ENCODE measurements around the gene CCSER2. TPM values are rescaled to one million over a fixed set of nuclear protein-coding genes. Genes with fewer than 3 reads are reported as not detected.
"Not testable (repeated sequence)": the region's sequence is repeated elsewhere in the genome, so short reads cannot be mapped to it uniquely, and the experiment has no call there.

CCSER2 gene
- polyA plus RNA-seq, 1 of the 3 experiments (the other 2 are of a cell fraction) = 8.5 TPM

DNA sequence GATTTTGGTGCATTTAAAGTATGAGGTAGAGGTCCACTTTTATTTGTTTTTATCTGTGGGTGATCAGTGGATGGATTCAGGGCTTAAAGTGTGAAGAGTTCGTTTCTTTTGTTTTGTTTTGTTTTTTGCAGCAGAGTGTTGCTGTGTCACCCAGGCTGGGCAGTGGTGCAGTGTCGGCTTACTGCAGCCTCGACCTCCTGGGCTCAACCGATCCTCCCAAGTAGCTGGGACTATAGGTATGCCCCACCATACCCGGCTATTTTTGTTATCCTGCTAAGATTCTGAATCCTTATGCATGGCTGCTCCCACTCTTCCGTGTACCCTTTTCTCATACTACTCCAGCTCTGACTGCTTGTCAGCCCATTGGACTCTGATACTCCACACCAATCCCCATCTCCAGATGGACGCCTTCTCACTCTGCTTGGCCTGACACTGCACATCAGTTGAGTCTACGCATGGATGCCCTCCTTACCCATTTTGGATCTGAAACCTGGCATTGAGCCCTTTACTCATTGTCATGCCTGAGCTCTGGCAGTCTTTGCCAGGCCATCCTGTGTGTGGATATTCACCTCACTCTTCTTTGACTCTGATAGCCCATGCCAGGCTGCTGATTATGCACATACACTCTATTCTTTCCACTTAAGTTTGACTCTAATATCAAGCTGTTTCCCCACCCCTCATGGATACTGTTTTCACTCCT, 119.5 kb downstream of the CCSER2 start:
- WGBS (ENCODE audit: low lambda C conversion rate) = 93% methylated on average over 8 of the region's 8 CpGs

DNA sequence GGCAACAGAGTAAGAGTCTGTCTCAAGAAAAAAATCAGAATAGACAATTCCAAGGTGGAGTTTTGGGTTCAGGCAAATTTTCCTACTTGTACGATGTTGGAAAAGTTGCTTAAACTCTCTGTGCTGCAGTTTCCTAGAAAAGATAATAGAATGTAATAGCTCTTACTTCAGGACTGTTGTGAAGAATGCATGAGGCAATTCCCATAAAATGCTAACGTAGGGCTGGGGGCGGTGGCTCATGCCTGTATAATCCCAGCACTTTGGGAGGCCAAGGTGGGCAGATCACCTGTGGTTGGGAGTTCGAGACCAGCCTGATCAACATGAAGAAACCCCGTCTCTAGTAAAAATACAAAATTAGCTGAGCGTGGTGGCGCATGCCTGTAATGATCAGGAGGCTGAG, 121.0 kb downstream of the CCSER2 start:
- H4K20me1 ChIP-seq (ENCODE audit: insufficient read depth); H3K27ac ChIP-seq (ENCODE audit: low read depth in 2 of 2, low read length in 1 of 2); H2AFZ ChIP-seq (ENCODE audit: low read depth); H3K4me3 ChIP-seq (ENCODE audit: low read depth in 2 of 2, low read length in 1 of 2); H3K4me1 ChIP-seq (ENCODE audit: control insufficient read depth in 1 of 2, insufficient read depth in 2 of 2, low read depth in 1 of 2, low read length in 1 of 2); H3F3A ChIP-seq (replicated peaks; ENCODE audit: insufficient read depth); H3K4me2 ChIP-seq; H3K9me3 ChIP-seq; H3K27me3 ChIP-seq (ENCODE audit: insufficient read depth); DNase-seq; POLR2A ChIA-PET; H3K36me3 ChIP-seq (replicated peaks in 1 of 2; ENCODE audit: control insufficient read depth in 1 of 2, insufficient read depth in 2 of 2, low read length in 1 of 2); H3K9ac ChIP-seq; H3K9me2 ChIP-seq: not testable (repeated sequence)
- peaks cover 17% of the 10 kb centered on the region for H3K79me2 ChIP-seq (ENCODE audit: insufficient read depth)
- WGBS (ENCODE audit: low lambda C conversion rate) = 97% methylated on average over 7 of the region's 7 CpGs
- CTCF ChIA-PET = interaction anchor here (2.6 kb wide), 1 partner anchor 19 kb away, joined by 9 read pairs; no protein-coding TSS in a partner anchor

More for the DNA sequence above, 119.5 kb downstream of the CCSER2 start:
- TF ChIP-seq PBX3 (IDR thresholded peaks at IDR 0.05) = no peak
- no peak for TF ChIP-seq RXRA (IDR thresholded peaks at IDR 0.05; ENCODE audit: borderline replicate concordance, low read depth)
- no peak for TF ChIP-seq NFIC (IDR thresholded peaks at IDR 0.05; ENCODE audit: borderline replicate concordance)
- TF ChIP-seq JUND (IDR thresholded peaks at IDR 0.05) = no peak
- TF ChIP-seq CHD2 (IDR thresholded peaks at IDR 0.05; ENCODE audit: low read length, partially characterized antibody) = no peak
- no peak for TF ChIP-seq NRF1 (IDR thresholded peaks at IDR 0.05; ENCODE audit: low read depth, low read length)
- H3K4me3 ChIP-seq (ENCODE audit: low read depth in 2 of 2, low read length in 1 of 2) = no peak overlapping the region
- no peak overlapping the region for H2AFZ ChIP-seq (ENCODE audit: low read depth)
- H3K9me3 ChIP-seq = no peaks in the 10 kb centered on the region
- H3K4me1 ChIP-seq (ENCODE audit: control insufficient read depth in 1 of 2, insufficient read depth in 2 of 2, low read depth in 1 of 2, low read length in 1 of 2) = no peaks in the 10 kb centered on the region
- H3K36me3 ChIP-seq (replicated peaks in 1 of 2; ENCODE audit: control insufficient read depth in 1 of 2, insufficient read depth in 2 of 2, low read length in 1 of 2) = peaks cover 3 to 5% of the 10 kb centered on the region in 2 experiments
- peaks cover 11% of the 10 kb centered on the region; the same call in 1 of the 2 replicates for H3K79me2 ChIP-seq (ENCODE audit: insufficient read depth)
- no peaks in the 10 kb centered on the region for H3K27me3 ChIP-seq (ENCODE audit: insufficient read depth)
- ChIA-PET CTCF (interaction anchor here (1.1 to 2.6 kb wide), 2 partner anchors 8 to 17 kb away, joined by 4 to 9 read pairs; no protein-coding TSS in a partner anchor), POLR2A (no interaction called here)
- H3K9ac ChIP-seq = no peak overlapping the region
- no peak overlapping the region for H3K4me2 ChIP-seq
- DNase-seq = no peak
- no peaks in the 10 kb centered on the region for H4K20me1 ChIP-seq (ENCODE audit: insufficient read depth)
- no peaks in the 10 kb centered on the region for H3F3A ChIP-seq (replicated peaks; ENCODE audit: insufficient read depth)
- no peak overlapping the region for H3K27ac ChIP-seq (ENCODE audit: low read depth in 2 of 2, low read length in 1 of 2)
- no peaks in the 10 kb centered on the region for H3K9me2 ChIP-seq

- H3K79me2 ChIP-seq (ENCODE audit: insufficient read depth) = peaks cover 20% of the 10 kb centered on the region
- no peak overlapping the region for H2AFZ ChIP-seq (ENCODE audit: low read depth)
- TF ChIP-seq FOSL2 (IDR thresholded peaks at IDR 0.05; ENCODE audit: borderline replicate concordance, low read depth) = no peak
- no peak for TF ChIP-seq GATA2 (CRISPR knock-in tag; IDR thresholded peaks at IDR 0.05)
- TF ChIP-seq MAX (IDR thresholded peaks at IDR 0.05; ENCODE audit: low read depth) = no peak
- TF ChIP-seq SIN3A (IDR thresholded peaks at IDR 0.05; ENCODE audit: borderline replicate concordance, low read depth, low read length) = no peak
- TF ChIP-seq PBX3 (IDR thresholded peaks at IDR 0.05) = no peak
- TF ChIP-seq CHD2 (IDR thresholded peaks at IDR 0.05; ENCODE audit: low read length, partially characterized antibody) = no peak
- TF ChIP-seq MEF2A (IDR thresholded peaks at IDR 0.05; ENCODE audit: borderline replicate concordance, low read depth) = no peak
- no peak for TF ChIP-seq EZH2phosphoT487 (IDR thresholded peaks at IDR 0.05; ENCODE audit: borderline replicate concordance, low read depth)
- TF ChIP-seq, protein P1, sequence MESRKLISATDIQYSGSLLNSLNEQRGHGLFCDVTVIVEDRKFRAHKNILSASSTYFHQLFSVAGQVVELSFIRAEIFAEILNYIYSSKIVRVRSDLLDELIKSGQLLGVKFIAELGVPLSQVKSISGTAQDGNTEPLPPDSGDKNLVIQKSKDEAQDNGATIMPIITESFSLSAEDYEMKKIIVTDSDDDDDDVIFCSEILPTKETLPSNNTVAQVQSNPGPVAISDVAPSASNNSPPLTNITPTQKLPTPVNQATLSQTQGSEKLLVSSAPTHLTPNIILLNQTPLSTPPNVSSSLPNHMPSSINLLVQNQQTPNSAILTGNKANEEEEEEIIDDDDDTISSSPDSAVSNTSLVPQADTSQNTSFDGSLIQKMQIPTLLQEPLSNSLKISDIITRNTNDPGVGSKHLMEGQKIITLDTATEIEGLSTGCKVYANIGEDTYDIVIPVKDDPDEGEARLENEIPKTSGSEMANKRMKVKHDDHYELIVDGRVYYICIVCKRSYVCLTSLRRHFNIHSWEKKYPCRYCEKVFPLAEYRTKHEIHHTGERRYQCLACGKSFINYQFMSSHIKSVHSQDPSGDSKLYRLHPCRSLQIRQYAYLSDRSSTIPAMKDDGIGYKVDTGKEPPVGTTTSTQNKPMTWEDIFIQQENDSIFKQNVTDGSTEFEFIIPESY (IDR thresholded peaks at IDR 0.05; ENCODE audit: borderline replicate concordance, low read depth) = no peak
- no peaks in the 10 kb centered on the region for H3K9me2 ChIP-seq
- H3K27me3 ChIP-seq (ENCODE audit: insufficient read depth) = no peaks in the 10 kb centered on the region
- peak overlapping the region in 1 of 2 experiments; percentile 2; a peak in 1 of 4 replicates for H3K27ac ChIP-seq (ENCODE audit: low read depth in 2 of 2, low read length in 1 of 2)
- H3K4me3 ChIP-seq (ENCODE audit: low read depth in 2 of 2, low read length in 1 of 2) = no peak overlapping the region
- ChIA-PET CTCF (no interaction called here), POLR2A (no interaction called here)
- H4K20me1 ChIP-seq (ENCODE audit: insufficient read depth) = no peaks in the 10 kb centered on the region
- no peak overlapping the region for H3K4me2 ChIP-seq
- H3K4me1 ChIP-seq (ENCODE audit: control insufficient read depth in 1 of 2, insufficient read depth in 2 of 2, low read depth in 1 of 2, low read length in 1 of 2) = peaks cover 0 to 2% of the 10 kb centered on the region in 2 experiments; a peak in 1 of 4 replicates
- no peaks in the 10 kb centered on the region for H3K9me3 ChIP-seq
- 17% methylated on average over 1 of the region's 1 CpG for WGBS (ENCODE audit: low lambda C conversion rate)
- H3K9ac ChIP-seq = no peak overlapping the region
- no peak for DNase-seq
- H3K36me3 ChIP-seq (replicated peaks in 1 of 2; ENCODE audit: control insufficient read depth in 1 of 2, insufficient read depth in 2 of 2, low read length in 1 of 2) = peaks cover 3 to 15% of the 10 kb centered on the region in 2 experiments
- no peaks in the 10 kb centered on the region for H3F3A ChIP-seq (replicated peaks; ENCODE audit: insufficient read depth)
Measured at GRCh38 chr10:84452003-84452402, 123.6 kb downstream of the CCSER2 start.

Measured in SK-N-SH (cell line).